GM10248 (cell line): ENCODE measurements around the gene SYMPK.

Experiments used
- CTCF ChIA-PET: fragments of 300-600 bp; sonication (Branson Sonifier 250); formaldehyde crosslinking; extraction: SDS; loops from one replicate; lab custom pipeline; 2021; ENCODE audit warnings: antibody characterized with exemption; lab: Yijun Ruan, JAX
- POLR2A ChIA-PET: fragments of 350-650 bp; sonication (Branson Sonifier 250); formaldehyde crosslinking; extraction: SDS; loops from one replicate; lab custom pipeline; 2020; ENCODE audit warnings: antibody characterized with exemption; lab: Yijun Ruan, JAX
- DNase-seq: peaks from one replicate; pipeline ENCODE4 v3.0.0; 2012; ENCODE audit errors: extremely low spot score
- CTCF ChIP-seq: IDR thresholded peaks from 2 replicates; pipeline ENCODE4 v1.5.1; 2012; ENCODE audit warnings: mild to moderate bottlenecking, low read depth; ENCODE audit errors: extremely low read depth, missing control alignments, control extremely low read depth

Gene SYMPK

DNA sequence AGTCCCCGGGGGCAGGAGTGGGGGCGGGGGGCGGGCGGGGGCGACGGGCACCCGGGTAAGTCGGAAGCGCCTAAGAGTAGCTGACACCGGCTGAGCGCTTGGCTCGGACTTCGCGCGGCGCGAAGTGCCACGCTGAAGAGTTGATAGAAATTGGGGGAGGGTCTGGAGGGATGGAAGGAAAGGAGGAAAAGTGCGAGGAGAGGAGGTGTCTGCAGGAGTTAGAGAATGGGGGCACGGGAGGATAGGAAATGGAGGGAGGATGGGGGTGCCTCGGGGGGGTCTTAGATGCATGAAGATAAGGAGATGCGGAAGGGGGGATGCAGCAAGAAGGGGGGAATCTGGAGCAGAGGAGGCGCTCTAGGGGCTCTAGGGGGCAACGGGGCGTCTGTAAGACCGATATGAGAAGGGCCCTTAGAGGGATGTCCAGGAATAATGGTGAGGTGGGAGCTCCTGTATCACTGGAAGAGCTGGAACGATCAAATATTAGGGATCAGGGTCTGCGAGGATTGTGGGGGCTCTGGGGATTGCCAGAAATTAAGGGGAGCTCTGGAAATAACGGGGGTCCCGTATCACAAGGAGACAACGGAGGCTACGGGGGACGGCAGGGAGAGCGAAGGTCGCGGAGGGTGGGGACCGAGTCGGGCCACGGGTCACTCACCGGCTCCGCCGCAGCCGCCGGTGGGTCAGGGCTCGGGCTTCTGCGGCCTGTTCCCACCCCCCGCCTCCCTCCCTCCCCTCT is 39.1 kb upstream of the SYMPK start, which contains the start of gene MYPOP:
Gene MYPOP, minus strand, starts transcription at position 702 of the 739 bp plus-strand sequence. CDS start 840 bp downstream, outside the sequence.
- POLR2A ChIA-PET, result no interaction called here
- TF ChIP-seq CTCF, result no peak
- no peak for DNase-seq
- CTCF ChIA-PET, result interaction anchor here (1.1 to 3.3 kb wide), 9 partner anchors 9 to 123 kb away, joined by 3 to 18 read pairs (median 3); no protein-coding TSS in a partner anchor

- no peak for DNase-seq
- no peak for TF ChIP-seq CTCF
- ChIA-PET CTCF (interaction anchor here (1.1 to 3.3 kb wide), 6 partner anchors 14 to 84 kb away, joined by 3 to 18 read pairs (median 4); partner anchors contain the start of gene IRF2BP1), POLR2A (interaction anchor here (0.6 kb wide), 1 partner anchor 131 kb away, joined by 3 read pairs; no protein-coding TSS in a partner anchor)
Observed at GRCh38 chr19:45901432-45901911, 38.5 kb upstream of the SYMPK start.

DNA sequence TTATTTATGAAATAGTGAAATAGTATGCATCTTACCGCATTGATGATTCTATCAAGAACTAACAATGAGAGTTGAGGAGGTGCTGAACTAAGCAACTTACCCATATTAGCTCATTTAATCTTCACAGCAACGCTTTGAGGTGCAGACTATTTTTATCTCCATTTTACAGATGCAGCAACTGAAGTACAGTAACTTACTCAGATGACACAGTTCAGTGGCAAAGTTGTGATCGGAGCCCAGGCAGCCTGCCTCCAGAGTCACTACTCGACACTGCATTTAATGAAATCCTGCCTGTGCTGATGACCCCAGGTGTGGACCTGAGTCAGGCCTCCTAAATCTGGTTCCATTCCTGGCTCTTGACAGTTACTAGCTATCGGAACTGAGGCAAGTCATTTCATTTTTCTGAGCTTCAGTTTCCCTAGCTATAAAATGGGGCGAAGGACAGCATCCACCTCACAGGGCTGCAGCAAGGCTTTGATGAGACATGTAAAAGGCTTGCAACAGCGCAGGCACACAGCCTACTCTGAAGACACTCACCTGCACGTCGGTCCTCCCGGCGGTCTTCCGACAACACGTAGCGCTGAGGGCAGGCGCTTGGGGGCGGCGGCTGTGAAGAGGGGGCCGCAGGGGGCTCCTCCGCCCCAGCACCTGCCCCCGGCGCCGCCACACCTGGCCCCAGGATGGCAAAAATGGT is 37.9 kb upstream of the SYMPK start:
- ChIA-PET CTCF (interaction anchor here (1.1 to 3.3 kb wide), 5 partner anchors 13 to 51 kb away, joined by 3 to 18 read pairs (median 3); partner anchors contain the start of gene IRF2BP1), POLR2A (interaction anchor here (0.6 kb wide), 1 partner anchor 131 kb away, joined by 3 read pairs; no protein-coding TSS in a partner anchor)
- DNase-seq, result no peak
- no peak for TF ChIP-seq CTCF

GRCh38 chr19:45899919-45900589 is 37.1 kb upstream of the SYMPK start:
- no peak for TF ChIP-seq CTCF
- POLR2A ChIA-PET, result no interaction called here
- DNase-seq, result no peak
- CTCF ChIA-PET, result interaction anchor here (1.3 to 3.3 kb wide), 2 partner anchors 14 to 18 kb away, joined by 5 to 18 read pairs; partner anchors contain the start of gene IRF2BP1

DNA sequence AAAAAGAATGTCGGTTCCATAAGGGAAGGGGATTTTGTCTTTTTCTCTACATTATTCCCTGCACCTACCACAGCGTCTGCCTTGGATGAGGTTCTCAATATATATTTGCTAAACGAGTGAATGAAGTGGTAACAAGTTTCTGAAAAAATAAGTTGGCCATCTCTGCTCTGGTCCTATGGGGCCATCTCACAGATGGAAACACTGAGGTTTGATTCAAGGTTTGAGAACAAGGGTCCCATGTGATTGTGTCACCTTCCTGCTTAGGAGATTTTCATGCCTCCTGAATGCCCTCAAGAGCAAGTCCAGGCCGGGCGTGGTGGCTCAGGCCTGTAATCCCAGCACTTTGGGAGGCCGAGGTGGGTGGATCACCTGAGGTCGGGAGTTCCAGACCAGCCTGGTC is 36.3 kb upstream of the SYMPK start:
- CTCF ChIA-PET, result no interaction called here

More for the DNA sequence above, 36.3 kb upstream of the SYMPK start:
- no peak for DNase-seq
- POLR2A ChIA-PET, result no interaction called here
- no peak for TF ChIP-seq CTCF
